GM21360 (cell line): Measurements from ENCODE around the gene TMEM51.

Source experiments
- ATAC-seq: cut with Tn5 transposase; IDR thresholded peaks from one replicate; pipeline ENCODE4 v1.9.1; 2021; ENCODE audit warnings: mild to moderate bottlenecking, moderate library complexity; ENCODE audit not compliant: unreplicated experiment

The TMEM51 gene

DNA sequence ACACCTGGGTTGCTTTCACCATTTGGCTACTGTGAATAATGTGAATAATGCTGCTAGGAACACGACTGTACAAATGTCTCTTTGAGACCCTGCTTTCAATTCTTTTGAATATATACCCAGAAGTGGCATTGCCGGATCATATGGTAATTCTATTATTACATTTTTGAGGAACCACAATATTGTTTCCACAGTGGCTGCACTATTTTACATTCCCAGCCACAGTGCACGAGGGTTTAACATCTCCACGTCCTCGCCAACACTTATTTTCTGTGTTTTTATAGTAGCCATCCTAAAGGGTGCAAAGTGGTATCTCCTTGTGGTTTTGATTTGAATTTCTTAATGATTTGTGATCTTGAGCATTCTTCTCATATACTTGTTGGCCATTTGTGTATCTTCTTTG is 109.2 kb downstream of the TMEM51 start:
- ATAC-seq: no peak

GRCh38 chr1:15264769-15265168 is 111.2 kb downstream of the TMEM51 start:
- no peak for ATAC-seq
